ENCODE data around the gene JDP2.

GRCh38 chr14:75431827-75432226 is 4.0 kb downstream of the JDP2 start:
- TF ChIP-seq, protein P1, sequence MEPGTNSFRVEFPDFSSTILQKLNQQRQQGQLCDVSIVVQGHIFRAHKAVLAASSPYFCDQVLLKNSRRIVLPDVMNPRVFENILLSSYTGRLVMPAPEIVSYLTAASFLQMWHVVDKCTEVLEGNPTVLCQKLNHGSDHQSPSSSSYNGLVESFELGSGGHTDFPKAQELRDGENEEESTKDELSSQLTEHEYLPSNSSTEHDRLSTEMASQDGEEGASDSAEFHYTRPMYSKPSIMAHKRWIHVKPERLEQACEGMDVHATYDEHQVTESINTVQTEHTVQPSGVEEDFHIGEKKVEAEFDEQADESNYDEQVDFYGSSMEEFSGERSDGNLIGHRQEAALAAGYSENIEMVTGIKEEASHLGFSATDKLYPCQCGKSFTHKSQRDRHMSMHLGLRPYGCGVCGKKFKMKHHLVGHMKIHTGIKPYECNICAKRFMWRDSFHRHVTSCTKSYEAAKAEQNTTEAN (CRISPR knock-in tag; IDR thresholded peaks at IDR 0.05), result no peak
- TF ChIP-seq, protein P2, sequence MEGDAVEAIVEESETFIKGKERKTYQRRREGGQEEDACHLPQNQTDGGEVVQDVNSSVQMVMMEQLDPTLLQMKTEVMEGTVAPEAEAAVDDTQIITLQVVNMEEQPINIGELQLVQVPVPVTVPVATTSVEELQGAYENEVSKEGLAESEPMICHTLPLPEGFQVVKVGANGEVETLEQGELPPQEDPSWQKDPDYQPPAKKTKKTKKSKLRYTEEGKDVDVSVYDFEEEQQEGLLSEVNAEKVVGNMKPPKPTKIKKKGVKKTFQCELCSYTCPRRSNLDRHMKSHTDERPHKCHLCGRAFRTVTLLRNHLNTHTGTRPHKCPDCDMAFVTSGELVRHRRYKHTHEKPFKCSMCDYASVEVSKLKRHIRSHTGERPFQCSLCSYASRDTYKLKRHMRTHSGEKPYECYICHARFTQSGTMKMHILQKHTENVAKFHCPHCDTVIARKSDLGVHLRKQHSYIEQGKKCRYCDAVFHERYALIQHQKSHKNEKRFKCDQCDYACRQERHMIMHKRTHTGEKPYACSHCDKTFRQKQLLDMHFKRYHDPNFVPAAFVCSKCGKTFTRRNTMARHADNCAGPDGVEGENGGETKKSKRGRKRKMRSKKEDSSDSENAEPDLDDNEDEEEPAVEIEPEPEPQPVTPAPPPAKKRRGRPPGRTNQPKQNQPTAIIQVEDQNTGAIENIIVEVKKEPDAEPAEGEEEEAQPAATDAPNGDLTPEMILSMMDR (IDR thresholded peaks at IDR 0.05), result no peak
